DND-41 (cell line): ENCODE measurements around the gene KRTAP24-1.

ENCODE experiments used
- ATAC-seq: fragments of 200-7000 bp; cut with Tn5 transposase; 3 replicates; pipeline ENCODE4 v1.9.1; 2021; ENCODE audit warnings: low read depth; ENCODE audit not compliant: insufficient read depth
- DNase-seq: peaks from one replicate; pipeline ENCODE4 v3.0.0-alpha.2; 2020
- H2AFZ ChIP-seq: 2 replicates; pipeline ENCODE4 v1.6.0; 2012; ENCODE audit warnings: low read depth, low read length
- H3K27ac ChIP-seq: 2 replicates; pipeline ENCODE4 v1.5.1; 2012; ENCODE audit warnings: low read length, inconsistent platforms
- H3K27me3 ChIP-seq: fragments of 200-600 bp; sonication (generic); 2 replicates; pipeline ENCODE4 v1.6.0; 2012; ENCODE audit warnings: low read length, mild to moderate bottlenecking, inconsistent platforms; ENCODE audit not compliant: insufficient read depth, poor library complexity
- H3K36me3 ChIP-seq: 2 replicates; pipeline ENCODE4 v1.5.1; 2012; ENCODE audit warnings: low read length, inconsistent platforms; ENCODE audit not compliant: insufficient read depth
- H3K4me1 ChIP-seq: 2 replicates; pipeline ENCODE4 v1.5.1; 2012; ENCODE audit warnings: mild to moderate bottlenecking, low read length; ENCODE audit not compliant: insufficient read depth
- H3K4me2 ChIP-seq: 2 replicates; pipeline ENCODE4 v1.6.0; 2012; ENCODE audit warnings: mild to moderate bottlenecking, moderate library complexity, low read length, inconsistent platforms; ENCODE audit not compliant: insufficient read depth
- H3K4me3 ChIP-seq, 2 experiments: fragments of 200-600 bp in 1 of 2; shearing (Covaris generic) in 1 of 2; 2 replicates each; pipeline ENCODE4 v1.5.1; 2012 to 2016; ENCODE audit warnings: inconsistent platforms in 2 of 2, low read length in 2 of 2, mild to moderate bottlenecking in 2 of 2, low read depth in 1 of 2, moderate library complexity in 1 of 2
- H3K79me2 ChIP-seq: 2 replicates; pipeline ENCODE4 v1.6.0; 2012; ENCODE audit warnings: low read length, inconsistent platforms; ENCODE audit not compliant: insufficient read depth
- H3K9ac ChIP-seq: 2 replicates; pipeline ENCODE4 v1.6.0; 2012; ENCODE audit warnings: low read depth, mild to moderate bottlenecking, inconsistent platforms, low read length, moderate library complexity
- H3K9me3 ChIP-seq: 2 replicates; pipeline ENCODE4 v1.5.1; 2012; ENCODE audit warnings: low read length, moderate library complexity, mild to moderate bottlenecking, inconsistent platforms; ENCODE audit not compliant: insufficient read depth, severe bottlenecking
- H4K20me1 ChIP-seq: 2 replicates; pipeline ENCODE4 v1.6.0; 2012; ENCODE audit warnings: low read length; ENCODE audit not compliant: insufficient read depth
- EZH2 ChIP-seq: IDR thresholded peaks from 3 replicates; pipeline ENCODE4 v1.6.1; 2012; ENCODE audit warnings: borderline replicate concordance, low read depth, mild to moderate bottlenecking, moderate library complexity, low read length, inconsistent platforms; ENCODE audit not compliant: severe bottlenecking
- TF ChIP-seq, protein P1 (sequence below): IDR thresholded peaks from 2 replicates; pipeline ENCODE4 v1.5.1; 2012; ENCODE audit warnings: borderline replicate concordance, low read length, moderate library complexity, mild to moderate bottlenecking; ENCODE audit not compliant: poor library complexity, severe bottlenecking; ENCODE audit errors: extremely low read depth

KRTAP24-1 gene

DNA sequence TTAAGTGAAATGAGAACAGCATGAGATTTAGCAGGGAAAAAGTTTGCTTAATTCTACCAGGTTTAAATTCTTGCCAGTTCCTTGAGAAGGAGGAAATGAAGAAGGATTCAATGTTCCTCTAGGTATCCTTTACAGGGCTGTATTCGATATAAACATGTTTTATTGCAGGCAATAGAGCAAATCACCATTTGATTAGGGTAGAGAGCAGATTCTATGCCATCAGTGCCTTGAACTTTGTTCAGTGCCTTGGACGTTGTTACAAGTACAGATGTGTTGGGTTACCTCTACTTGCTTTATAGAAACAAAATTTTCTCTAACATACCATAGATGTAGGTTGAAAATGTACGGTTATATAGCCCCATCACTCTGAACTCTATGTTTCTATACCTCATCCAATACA is 48.7 kb downstream of the KRTAP24-1 start:
- Histone ChIP-seq H3K27ac (no peak overlapping the region), H4K20me1 (no peaks in the 10 kb centered on the region), H3K4me2 (no peak overlapping the region), H3K27me3 (no peaks in the 10 kb centered on the region), H3K36me3 (no peaks in the 10 kb centered on the region), H3K9ac (no peak overlapping the region), H3K4me1 (no peaks in the 10 kb centered on the region), H3K4me3 (no peak overlapping the region), H3K9me3 (no peaks in the 10 kb centered on the region), H2AFZ (no peak overlapping the region), H3K79me2 (no peaks in the 10 kb centered on the region)
- TF ChIP-seq EZH2: no peak
- TF ChIP-seq, protein P1, sequence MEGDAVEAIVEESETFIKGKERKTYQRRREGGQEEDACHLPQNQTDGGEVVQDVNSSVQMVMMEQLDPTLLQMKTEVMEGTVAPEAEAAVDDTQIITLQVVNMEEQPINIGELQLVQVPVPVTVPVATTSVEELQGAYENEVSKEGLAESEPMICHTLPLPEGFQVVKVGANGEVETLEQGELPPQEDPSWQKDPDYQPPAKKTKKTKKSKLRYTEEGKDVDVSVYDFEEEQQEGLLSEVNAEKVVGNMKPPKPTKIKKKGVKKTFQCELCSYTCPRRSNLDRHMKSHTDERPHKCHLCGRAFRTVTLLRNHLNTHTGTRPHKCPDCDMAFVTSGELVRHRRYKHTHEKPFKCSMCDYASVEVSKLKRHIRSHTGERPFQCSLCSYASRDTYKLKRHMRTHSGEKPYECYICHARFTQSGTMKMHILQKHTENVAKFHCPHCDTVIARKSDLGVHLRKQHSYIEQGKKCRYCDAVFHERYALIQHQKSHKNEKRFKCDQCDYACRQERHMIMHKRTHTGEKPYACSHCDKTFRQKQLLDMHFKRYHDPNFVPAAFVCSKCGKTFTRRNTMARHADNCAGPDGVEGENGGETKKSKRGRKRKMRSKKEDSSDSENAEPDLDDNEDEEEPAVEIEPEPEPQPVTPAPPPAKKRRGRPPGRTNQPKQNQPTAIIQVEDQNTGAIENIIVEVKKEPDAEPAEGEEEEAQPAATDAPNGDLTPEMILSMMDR: no peak
- DNase-seq: no peak
- no peak for ATAC-seq

- Histone ChIP-seq H4K20me1 (no peaks in the 10 kb centered on the region), H3K4me1 (no peaks in the 10 kb centered on the region), H3K36me3 (no peaks in the 10 kb centered on the region), H3K9me3 (no peaks in the 10 kb centered on the region), H3K4me2 (no peak overlapping the region), H3K9ac (no peak overlapping the region), H3K79me2 (no peaks in the 10 kb centered on the region), H3K27me3 (no peaks in the 10 kb centered on the region), H2AFZ (no peak overlapping the region), H3K4me3 (no peak overlapping the region), H3K27ac (no peak overlapping the region)
- DNase-seq (no peak), ATAC-seq (no peak)
- no peak for TF ChIP-seq EZH2
- TF ChIP-seq, protein P1: no peak
These were observed 49.3 kb downstream of the KRTAP24-1 start for GRCh38 chr21:30233228-30234020.

- Histone ChIP-seq H3K27me3 (no peaks in the 10 kb centered on the region), H3K79me2 (no peaks in the 10 kb centered on the region), H3K4me1 (no peaks in the 10 kb centered on the region), H2AFZ (no peak overlapping the region), H3K4me2 (no peak overlapping the region), H3K4me3 (no peak overlapping the region), H3K9ac (no peak overlapping the region), H3K9me3 (no peaks in the 10 kb centered on the region), H3K27ac (no peak overlapping the region), H3K36me3 (no peaks in the 10 kb centered on the region), H4K20me1 (no peaks in the 10 kb centered on the region)
- TF ChIP-seq EZH2: no peak
- TF ChIP-seq, protein P1: no peak
- DNase-seq: no peak
- ATAC-seq: no peak
These were observed 50.7 kb downstream of the KRTAP24-1 start for GRCh38 chr21:30232011-30232410.
